Neural crest cell (in vitro differentiated cells): ENCODE measurements around the gene C21orf58. TPM values are rescaled to one million over a fixed set of nuclear protein-coding genes. Genes with fewer than 3 reads are reported as not detected.

Experiments used
- DNase-seq: peaks from one replicate; pipeline ENCODE4 v3.0.0; 2021; ENCODE audit warnings: low read depth, mixed read lengths, low spot score
- H3K27ac Mint-ChIP-seq: one replicate; pipeline ENCODE4 v1.8.0; 2021; ENCODE audit warnings: mild to moderate bottlenecking, mixed read lengths; ENCODE audit not compliant: unreplicated experiment
- H3K27me3 Mint-ChIP-seq: 2 replicates; pipeline ENCODE4 v1.8.0; 2021; ENCODE audit warnings: low read depth, mild to moderate bottlenecking, mixed read lengths
- H3K36me3 Mint-ChIP-seq: 2 replicates; pipeline ENCODE4 v1.8.0; 2021; ENCODE audit warnings: low read depth, mild to moderate bottlenecking, mixed read lengths
- H3K4me1 Mint-ChIP-seq: 2 replicates; pipeline ENCODE4 v1.8.0; 2021; ENCODE audit warnings: mixed read lengths
- H3K4me3 Mint-ChIP-seq: one replicate; pipeline ENCODE4 v1.8.0; 2021; ENCODE audit warnings: mild to moderate bottlenecking, mixed read lengths
- H3K9me3 Mint-ChIP-seq: 2 replicates; pipeline ENCODE4 v1.8.0; 2021; ENCODE audit warnings: mixed read lengths
- CTCF ChIP-seq: fragments of 200-600 bp; sonication (generic); conservative IDR thresholded peaks from 2 replicates; pipeline ENCODE4 v1.5.0; 2021; ENCODE audit warnings: antibody characterized with exemption, mild to moderate bottlenecking
- total RNA-seq: library from RNA; stranded (reverse); gene quantifications from 2 replicates; pipeline ENCODE4 v1.2.1, GENCODE V29; 2021

Gene C21orf58
- total RNA-seq, 1 donor from 2014 or later, result 61.5 TPM

GRCh38 chr21:46284733-46285132, 38.9 kb downstream of the C21orf58 start:
- peak overlapping the region; percentile 92 for H3K4me3 Mint-ChIP-seq

GRCh38 chr21:46284077-46284644, 39.5 kb downstream of the C21orf58 start:
- no peaks in the 10 kb centered on the region for H3K27me3 Mint-ChIP-seq
- no peak for TF ChIP-seq CTCF
- no peak for DNase-seq
- H3K4me1 Mint-ChIP-seq, result peaks cover 44% of the 10 kb centered on the region
- H3K9me3 Mint-ChIP-seq, result no peaks in the 10 kb centered on the region
- no peak overlapping the region for H3K27ac Mint-ChIP-seq
- peak overlapping the region; percentile 79 for H3K4me3 Mint-ChIP-seq
- H3K36me3 Mint-ChIP-seq, result peaks cover 26% of the 10 kb centered on the region

More at GRCh38 chr21:46284733-46285132, 38.9 kb downstream of the C21orf58 start:
- H3K9me3 Mint-ChIP-seq, result no peaks in the 10 kb centered on the region
- peaks cover 20% of the 10 kb centered on the region for H3K36me3 Mint-ChIP-seq
- H3K27ac Mint-ChIP-seq, result no peak overlapping the region
- H3K4me1 Mint-ChIP-seq, result peaks cover 45% of the 10 kb centered on the region
- no peak for TF ChIP-seq CTCF
- H3K27me3 Mint-ChIP-seq, result no peaks in the 10 kb centered on the region
- no peak for DNase-seq

- no peaks in the 10 kb centered on the region for H3K27me3 Mint-ChIP-seq
- TF ChIP-seq CTCF, result no peak
- no peaks in the 10 kb centered on the region for H3K9me3 Mint-ChIP-seq
- H3K36me3 Mint-ChIP-seq, result peaks cover 33% of the 10 kb centered on the region
- H3K4me3 Mint-ChIP-seq, result no peak overlapping the region
- no peaks in the 10 kb centered on the region for H3K4me1 Mint-ChIP-seq
- no peak for DNase-seq
- H3K27ac Mint-ChIP-seq, result no peak overlapping the region
Measured at GRCh38 chr21:46274797-46275390, 48.8 kb downstream of the C21orf58 start.

- TF ChIP-seq CTCF, result no peak
- no peak overlapping the region for H3K4me3 Mint-ChIP-seq
- DNase-seq, result no peak
- H3K36me3 Mint-ChIP-seq, result peaks cover 26% of the 10 kb centered on the region
- no peaks in the 10 kb centered on the region for H3K9me3 Mint-ChIP-seq
- no peaks in the 10 kb centered on the region for H3K4me1 Mint-ChIP-seq
- no peak overlapping the region for H3K27ac Mint-ChIP-seq
- no peaks in the 10 kb centered on the region for H3K27me3 Mint-ChIP-seq
Measured at GRCh38 chr21:46273341-46273740, 50.3 kb downstream of the C21orf58 start.

- Mint-ChIP-seq H3K9me3 (no peaks in the 10 kb centered on the region), H3K27ac (no peak overlapping the region), H3K4me1 (no peaks in the 10 kb centered on the region), H3K36me3 (peaks cover 26% of the 10 kb centered on the region), H3K27me3 (no peaks in the 10 kb centered on the region), H3K4me3 (no peak overlapping the region)
- TF ChIP-seq CTCF, result no peak
- no peak for DNase-seq
Measured at GRCh38 chr21:46269466-46269865, 54.2 kb downstream of the C21orf58 start.
